AG09319 (cell line): ENCODE data around the gene TMEM236.

Source experiments
- DNase-seq: peaks from one replicate; pipeline ENCODE4 v3.0.0-alpha.2; 2010; ENCODE audit warnings: low read depth; ENCODE audit errors: extremely low read depth
- CTCF ChIP-seq: IDR thresholded peaks from 2 replicates; pipeline ENCODE4 v1.5.1; 2011; ENCODE audit warnings: low read depth, mild to moderate bottlenecking, inconsistent platforms, low read length, moderate library complexity

The TMEM236 gene

GRCh38 chr10:17780727-17781126 is 28.7 kb downstream of the TMEM236 start:
- TF ChIP-seq CTCF = no peak
- DNase-seq = no peak

DNA sequence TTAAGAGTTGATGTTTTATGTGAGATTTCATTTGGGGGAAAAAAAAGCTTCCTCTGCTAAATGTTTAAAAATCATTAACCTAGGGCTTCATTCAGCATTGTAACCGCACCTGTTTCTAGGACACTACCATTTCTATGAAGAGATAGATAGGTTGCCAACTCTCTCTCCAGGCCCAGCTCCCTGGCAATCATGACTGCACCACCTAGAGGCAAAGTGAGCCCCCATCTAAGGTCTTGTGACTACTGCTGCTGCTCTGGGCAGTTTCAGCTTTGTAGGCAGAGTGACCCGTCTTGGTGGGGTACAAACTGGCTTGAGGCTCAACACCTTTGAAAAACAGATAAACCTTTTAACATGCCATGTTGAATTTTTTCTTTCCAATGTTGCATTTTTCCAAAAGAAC is 29.9 kb downstream of the TMEM236 start:
- no peak for DNase-seq

GRCh38 chr10:17782921-17783665 is 31.1 kb downstream of the TMEM236 start:
- DNase-seq = no peak
- TF ChIP-seq CTCF = no peak

More for the DNA sequence above, 29.9 kb downstream of the TMEM236 start:
- TF ChIP-seq CTCF = no peak; the same call in 1 of the 2 replicates

GRCh38 chr10:17783751-17784150 is 31.8 kb downstream of the TMEM236 start:
- no peak for TF ChIP-seq CTCF
- no peak for DNase-seq

- no peak for TF ChIP-seq CTCF
- no peak for DNase-seq
Measured at GRCh38 chr10:17784688-17785087, 32.7 kb downstream of the TMEM236 start.

DNA sequence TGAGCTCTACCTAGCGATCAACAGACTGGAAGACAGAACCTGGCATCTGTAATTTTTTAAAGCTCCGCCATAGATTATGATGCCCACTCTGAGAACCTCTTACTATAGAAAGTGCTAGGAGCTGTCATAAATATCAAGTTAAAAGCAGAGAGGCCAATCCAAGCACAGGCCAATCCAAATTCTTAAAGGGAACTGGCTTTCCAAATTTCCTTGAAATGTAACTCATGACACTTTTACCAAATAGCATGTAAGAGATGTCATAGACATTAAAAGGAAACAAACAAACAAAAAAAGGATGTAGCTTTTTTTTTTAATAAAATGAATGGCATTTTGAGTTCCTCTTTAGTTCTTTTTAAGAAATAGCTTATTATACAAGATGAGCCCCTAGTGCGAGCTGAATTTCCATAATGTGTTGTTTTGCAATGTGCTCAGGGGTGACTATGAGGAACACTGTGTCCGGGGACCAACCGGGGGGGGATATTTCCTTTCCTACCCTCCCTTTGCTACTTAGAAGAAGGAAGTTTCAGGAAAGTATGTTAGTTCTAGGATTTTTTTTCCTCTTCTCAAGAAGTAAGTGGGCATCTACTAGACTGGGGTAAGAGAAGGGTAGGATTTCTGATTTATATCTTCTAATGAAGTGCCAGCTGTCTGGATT is 33.4 kb downstream of the TMEM236 start:
- TF ChIP-seq CTCF = no peak
- DNase-seq = no peak
